ENCODE results near the gene DUSP16. TPM values are rescaled to one million over a fixed set of nuclear protein-coding genes. Genes with fewer than 3 reads are reported as not detected.
A peak's percentile ranks its signal among the peaks of the same experiment; 100 is the strongest.

Gene DUSP16
- polyA plus RNA-seq, 2 of the 4 experiments (the other 2 are of a cell fraction) = 18.2 to 34.7 TPM

DNA sequence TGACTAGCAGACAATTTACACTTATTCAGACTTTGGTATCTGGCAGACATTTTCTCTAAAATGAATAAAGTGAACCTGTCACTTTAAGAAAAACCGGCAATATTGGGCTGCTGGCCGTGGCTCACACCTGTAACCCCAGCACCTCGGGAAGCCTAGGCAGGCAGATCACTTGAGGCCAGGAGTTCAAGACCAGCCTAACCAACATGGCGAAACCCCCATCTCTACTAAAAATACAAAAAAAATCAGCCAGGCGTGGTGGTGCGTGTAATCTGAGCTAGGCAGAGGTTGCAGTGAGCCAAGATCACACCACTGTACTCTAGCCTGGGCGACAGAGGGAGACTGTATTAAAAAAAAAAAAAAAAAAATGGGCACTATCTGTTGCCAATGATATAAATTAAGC, 11.5 kb downstream of the DUSP16 start:
- no peak overlapping the region for H3K27ac ChIP-seq
- FAIRE-seq (no peak), DNase-seq (ENCODE audit: low read depth in 1 of 2, low spot score in 1 of 2) (no peak), ATAC-seq (no peak)
- ChIA-PET CTCF (interaction anchor here (0.6 to 1.7 kb wide), 3 partner anchors 17 to 105 kb away, joined by 4 to 6 read pairs (median 5); no protein-coding TSS in a partner anchor), POLR2A (no interaction called here)
- WGBS (ENCODE audit: missing lambda C conversion rate) = 61% methylated on average over 7 of the region's 7 CpGs
- peak overlapping the region; percentile 18; the same call in 1 of the 3 replicates for H3K4me2 ChIP-seq
- H3K4me3 ChIP-seq = no peak overlapping the region
- H3K9me3 ChIP-seq = no peaks in the 10 kb centered on the region
- no peak for TF ChIP-seq MYC (IDR thresholded peaks at IDR 0.05; ENCODE audit: borderline replicate concordance, low read length)
- no peak for TF ChIP-seq JUN (IDR thresholded peaks at IDR 0.05)
- TF ChIP-seq MAZ (IDR thresholded peaks at IDR 0.05; ENCODE audit: borderline replicate concordance, low read depth, low read length) = no peak
- TF ChIP-seq HDAC2 (IDR thresholded peaks at IDR 0.05) = no peak
- no peak for TF ChIP-seq ZSCAN20 (CRISPR knock-in tag; IDR thresholded peaks at IDR 0.05)
- TF ChIP-seq HOXA7 (CRISPR knock-in tag; IDR thresholded peaks at IDR 0.05) = no peak
- no peak for TF ChIP-seq REST (IDR thresholded peaks at IDR 0.05)
- TF ChIP-seq, protein P1, sequence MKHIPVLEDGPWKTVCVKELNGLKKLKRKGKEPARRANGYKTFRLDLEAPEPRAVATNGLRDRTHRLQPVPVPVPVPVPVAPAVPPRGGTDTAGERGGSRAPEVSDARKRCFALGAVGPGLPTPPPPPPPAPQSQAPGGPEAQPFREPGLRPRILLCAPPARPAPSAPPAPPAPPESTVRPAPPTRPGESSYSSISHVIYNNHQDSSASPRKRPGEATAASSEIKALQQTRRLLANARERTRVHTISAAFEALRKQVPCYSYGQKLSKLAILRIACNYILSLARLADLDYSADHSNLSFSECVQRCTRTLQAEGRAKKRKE (CRISPR knock-in tag; IDR thresholded peaks at IDR 0.05; ENCODE audit: low read depth) = no peak
- H3K4me1 ChIP-seq = peaks cover 32% of the 10 kb centered on the region

- ChIA-PET POLR2A (no interaction called here), CTCF (no interaction called here)
- WGBS (ENCODE audit: missing lambda C conversion rate) = 91% methylated on average over 2 of the region's 2 CpGs
- H3K9me3 ChIP-seq = no peaks in the 10 kb centered on the region
- no peak overlapping the region for H3K27ac ChIP-seq
- no peak overlapping the region for H3K4me2 ChIP-seq
- no peak for TF ChIP-seq FOSL2 (IDR thresholded peaks at IDR 0.05)
- no peak for TF ChIP-seq FOSL2 (CRISPR knock-in tag; IDR thresholded peaks at IDR 0.05)
- TF ChIP-seq CTCF (IDR thresholded peaks at IDR 0.05) = no peak
- no peak for TF ChIP-seq FOXS1 (CRISPR knock-in tag; IDR thresholded peaks at IDR 0.05)
- no peak for TF ChIP-seq HMGXB4 (CRISPR knock-in tag; IDR thresholded peaks at IDR 0.05; ENCODE audit: borderline replicate concordance)
- TF ChIP-seq KDM5A (IDR thresholded peaks at IDR 0.05) = no peak
- FAIRE-seq (no peak), DNase-seq (ENCODE audit: low read depth in 1 of 2, low spot score in 1 of 2) (no peak), ATAC-seq (no peak)
- peaks cover 32% of the 10 kb centered on the region for H3K4me1 ChIP-seq
- H3K4me3 ChIP-seq = no peak overlapping the region
Observed at GRCh38 chr12:12550277-12550676, 12.4 kb downstream of the DUSP16 start.

- peaks cover 30% of the 10 kb centered on the region for H3K4me1 ChIP-seq
- H3K4me3 ChIP-seq = no peak overlapping the region
- H3K27ac ChIP-seq = no peak overlapping the region
- H3K9me3 ChIP-seq = no peaks in the 10 kb centered on the region
- ChIA-PET CTCF (interaction anchor here (0.6 to 2.0 kb wide), 3 partner anchors 14 to 137 kb away, joined by 3 to 6 read pairs (median 3); partner anchors contain the start of gene DUSP16), POLR2A (no interaction called here)
- DNase-seq (ENCODE audit: low read depth in 1 of 2, low spot score in 1 of 2) (no peak), ATAC-seq (peak in 1 of 2 experiments; percentile 17; a peak in 2 of 6 replicates), FAIRE-seq (no peak)
- no peak overlapping the region for H3K4me2 ChIP-seq
- WGBS (ENCODE audit: missing lambda C conversion rate) = 96% methylated on average over 2 of the region's 2 CpGs
- TF ChIP-seq, protein P2, sequence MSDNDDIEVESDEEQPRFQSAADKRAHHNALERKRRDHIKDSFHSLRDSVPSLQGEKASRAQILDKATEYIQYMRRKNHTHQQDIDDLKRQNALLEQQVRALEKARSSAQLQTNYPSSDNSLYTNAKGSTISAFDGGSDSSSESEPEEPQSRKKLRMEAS (IDR thresholded peaks at IDR 0.05) = no peak
- TF ChIP-seq BHLHE40 (IDR thresholded peaks at IDR 0.05; ENCODE audit: low read depth, low read length) (no peak), CHD2 (IDR thresholded peaks at IDR 0.05; ENCODE audit: low read length, partially characterized antibody) (no peak), HOXB13 (CRISPR knock-in tag; IDR thresholded peaks at IDR 0.05; ENCODE audit: low read depth) (no peak), MYC (IDR thresholded peaks at IDR 0.05; ENCODE audit: borderline replicate concordance, low read length) (no peak), HEYL (CRISPR knock-in tag; IDR thresholded peaks at IDR 0.05) (no peak), RAD21 (conservative IDR thresholded peaks at IDR 0.05 in 1 of 2, IDR thresholded peaks at IDR 0.05 in 1 of 2) (no peak)
- TF ChIP-seq, protein P1 (CRISPR knock-in tag; IDR thresholded peaks at IDR 0.05; ENCODE audit: low read depth) = no peak
- TF ChIP-seq, protein P3, sequence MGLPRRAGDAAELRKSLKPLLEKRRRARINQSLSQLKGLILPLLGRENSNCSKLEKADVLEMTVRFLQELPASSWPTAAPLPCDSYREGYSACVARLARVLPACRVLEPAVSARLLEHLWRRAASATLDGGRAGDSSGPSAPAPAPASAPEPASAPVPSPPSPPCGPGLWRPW (IDR thresholded peaks at IDR 0.05) = no peak
Observed at GRCh38 chr12:12549426-12549825, 13.2 kb downstream of the DUSP16 start.

All from A549 (cell line).